ENCODE measurements around the gene TRIM40.

- TF ChIP-seq TCF7L2 (IDR thresholded peaks at IDR 0.05; ENCODE audit: low read depth, low read length): no peak
- no peak for TF ChIP-seq REST (IDR thresholded peaks at IDR 0.05; ENCODE audit: insufficient read depth in 1 of 2, low read depth in 2 of 2, low read length in 1 of 2)
- TF ChIP-seq, protein P1, sequence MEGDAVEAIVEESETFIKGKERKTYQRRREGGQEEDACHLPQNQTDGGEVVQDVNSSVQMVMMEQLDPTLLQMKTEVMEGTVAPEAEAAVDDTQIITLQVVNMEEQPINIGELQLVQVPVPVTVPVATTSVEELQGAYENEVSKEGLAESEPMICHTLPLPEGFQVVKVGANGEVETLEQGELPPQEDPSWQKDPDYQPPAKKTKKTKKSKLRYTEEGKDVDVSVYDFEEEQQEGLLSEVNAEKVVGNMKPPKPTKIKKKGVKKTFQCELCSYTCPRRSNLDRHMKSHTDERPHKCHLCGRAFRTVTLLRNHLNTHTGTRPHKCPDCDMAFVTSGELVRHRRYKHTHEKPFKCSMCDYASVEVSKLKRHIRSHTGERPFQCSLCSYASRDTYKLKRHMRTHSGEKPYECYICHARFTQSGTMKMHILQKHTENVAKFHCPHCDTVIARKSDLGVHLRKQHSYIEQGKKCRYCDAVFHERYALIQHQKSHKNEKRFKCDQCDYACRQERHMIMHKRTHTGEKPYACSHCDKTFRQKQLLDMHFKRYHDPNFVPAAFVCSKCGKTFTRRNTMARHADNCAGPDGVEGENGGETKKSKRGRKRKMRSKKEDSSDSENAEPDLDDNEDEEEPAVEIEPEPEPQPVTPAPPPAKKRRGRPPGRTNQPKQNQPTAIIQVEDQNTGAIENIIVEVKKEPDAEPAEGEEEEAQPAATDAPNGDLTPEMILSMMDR (IDR thresholded peaks at IDR 0.05): no peak
Observed at GRCh38 chr6:30162265-30163089, 26.5 kb downstream of the TRIM40 start.

Data from Panc1 (cell line).